ENCODE results near the gene FAR1.

GRCh38 chr11:13668102-13668956 is at the start of gene FAR1:
- TF ChIP-seq CTCF (IDR thresholded peaks at IDR 0.05; ENCODE audit: low read length) (peak; percentile 60), EZH2 (IDR thresholded peaks at IDR 0.05; ENCODE audit: borderline replicate concordance, low read length) (no peak)

Data from OCI-LY1 (cell line).